KBM-7 (cell line): Measurements from ENCODE around the gene BEST3.
"Not testable (repeated sequence)": the region's sequence is repeated elsewhere in the genome, so short reads cannot be mapped to it uniquely, and the experiment has no call there.

Source experiments
- DNase-seq: peaks from one replicate; pipeline ENCODE4 v3.0.0-alpha.2; 2015
- in situ Hi-C: fragments of 300-500 bp; cut with MboI; formaldehyde crosslinking; loops from 2 replicates; pipeline ENCODE4 v1.14.3; 2020; ENCODE audit warnings: low sequenced_read_pairs, low pct_unique_long_range_greater_than_20kb, mixed read lengths

The BEST3 gene

GRCh38 chr12:69616025-69616424 is 83.1 kb downstream of the BEST3 start:
- in situ Hi-C loops: no loop called here
- DNase-seq: no peak

- in situ Hi-C loops: no loop called here
- DNase-seq: no peak
These were observed 85.8 kb downstream of the BEST3 start for GRCh38 chr12:69613351-69613750.

- no peak for DNase-seq
- in situ Hi-C loops: no loop called here
These were observed 88.4 kb downstream of the BEST3 start, which contains the start of gene LRRC10 for GRCh38 chr12:69610729-69611128. Gene LRRC10 (minus strand): TSS chr12:69610907. CDS start chr12:69610838, 69 bp downstream.

GRCh38 chr12:69610126-69610525 is 89.0 kb downstream of the BEST3 start:
- no peak for DNase-seq
- in situ Hi-C loops: no loop called here

GRCh38 chr12:69608114-69608513 is 91.0 kb downstream of the BEST3 start:
- no peak for DNase-seq
- in situ Hi-C loops: no loop called here

GRCh38 chr12:69604275-69604674 is 94.8 kb downstream of the BEST3 start:
- in situ Hi-C loops: not testable (repeated sequence)

More at GRCh38 chr12:69604275-69604674, 94.8 kb downstream of the BEST3 start:
- not testable (repeated sequence) for DNase-seq
